CD4-positive, alpha-beta T cell treated with Interleukin-6 at 100 ng/mL for 8 hours (primary cell): ENCODE data around the gene IDH3B.

Experiments used
- DNase-seq: peaks from one replicate; pipeline ENCODE4 v3.0.0-alpha.2; 2020; ENCODE audit warnings: mixed read lengths, low spot score

Gene IDH3B

DNA sequence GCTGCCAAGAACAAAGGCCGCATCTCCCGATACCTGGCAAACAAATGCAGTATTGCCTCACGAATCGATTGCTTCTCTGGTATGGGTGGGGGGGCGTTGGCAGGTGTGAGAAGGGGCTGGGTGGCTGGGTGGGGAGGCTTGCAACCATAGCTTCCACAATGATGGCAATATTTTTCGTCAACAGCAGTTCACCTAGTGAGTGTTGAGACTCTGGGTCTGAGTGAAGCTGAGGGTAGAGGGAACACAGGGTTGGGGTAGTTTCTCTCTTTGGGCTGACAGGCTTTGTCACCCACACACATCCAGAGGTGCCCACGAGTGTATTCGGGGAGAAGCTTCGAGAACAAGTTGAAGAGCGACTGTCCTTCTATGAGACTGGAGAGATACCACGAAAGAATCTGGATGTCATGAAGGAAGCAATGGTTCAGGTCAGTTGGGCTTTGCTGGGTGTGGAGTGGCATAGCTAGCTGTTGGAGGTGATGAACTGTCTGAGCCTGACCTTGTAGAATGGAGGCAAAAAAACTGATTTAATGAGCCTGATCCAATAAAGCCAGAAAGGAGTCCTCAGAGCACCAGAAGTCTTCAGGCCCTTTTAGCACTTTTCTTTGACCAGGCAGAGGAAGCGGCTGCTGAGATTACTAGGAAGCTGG lies 7.4 kb downstream of the IDH3B start:
- DNase-seq: no peak

DNA sequence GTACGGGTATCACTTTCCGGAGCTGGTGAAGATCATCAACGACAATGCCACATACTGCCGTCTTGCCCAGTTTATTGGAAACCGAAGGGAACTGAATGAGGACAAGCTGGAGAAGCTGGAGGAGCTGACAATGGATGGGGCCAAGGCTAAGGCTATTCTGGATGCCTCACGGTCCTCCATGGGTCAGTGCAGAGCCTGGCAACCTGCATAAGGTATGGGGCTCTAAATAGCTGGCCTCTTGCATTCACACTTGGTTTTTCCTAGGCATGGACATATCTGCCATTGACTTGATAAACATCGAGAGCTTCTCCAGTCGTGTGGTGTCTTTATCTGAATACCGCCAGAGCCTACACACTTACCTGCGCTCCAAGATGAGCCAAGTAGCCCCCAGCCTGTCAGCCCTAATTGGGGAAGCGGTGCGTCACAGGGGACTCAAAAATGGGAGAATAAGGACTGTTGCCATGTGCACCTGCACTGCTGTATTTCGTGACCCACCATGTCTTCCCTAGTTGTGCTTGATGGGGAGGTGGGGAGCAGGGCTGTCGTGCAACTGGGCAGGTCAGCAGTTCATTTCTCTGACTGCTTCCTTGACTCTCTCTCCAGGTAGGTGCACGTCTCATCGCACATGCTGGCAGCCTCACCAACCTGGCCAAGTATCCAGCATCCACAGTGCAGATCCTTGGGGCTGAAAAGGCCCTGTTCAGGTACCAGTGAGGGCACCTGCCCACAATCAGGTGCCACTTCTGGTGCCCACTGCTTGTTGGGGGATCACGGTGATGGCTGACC lies 8.5 kb downstream of the IDH3B start:
- no peak for DNase-seq

DNA sequence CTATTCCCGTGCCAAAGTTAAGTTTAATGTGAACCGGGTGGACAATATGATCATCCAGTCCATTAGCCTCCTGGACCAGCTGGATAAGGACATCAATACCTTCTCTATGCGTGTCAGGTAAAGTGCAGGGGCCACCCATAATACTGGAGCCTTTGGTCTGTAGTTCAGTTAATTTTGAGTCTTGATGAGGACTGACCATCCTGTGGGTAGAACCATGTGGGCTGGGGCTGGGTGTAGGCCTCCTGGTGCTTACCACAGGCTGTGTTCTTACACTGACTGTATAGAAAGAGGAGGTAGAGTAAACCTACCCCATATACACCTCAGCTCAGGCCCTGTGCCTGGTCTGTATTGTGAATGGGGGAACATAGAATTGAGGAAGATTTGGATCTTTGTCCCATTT lies 9.2 kb downstream of the IDH3B start:
- no peak for DNase-seq

DNA sequence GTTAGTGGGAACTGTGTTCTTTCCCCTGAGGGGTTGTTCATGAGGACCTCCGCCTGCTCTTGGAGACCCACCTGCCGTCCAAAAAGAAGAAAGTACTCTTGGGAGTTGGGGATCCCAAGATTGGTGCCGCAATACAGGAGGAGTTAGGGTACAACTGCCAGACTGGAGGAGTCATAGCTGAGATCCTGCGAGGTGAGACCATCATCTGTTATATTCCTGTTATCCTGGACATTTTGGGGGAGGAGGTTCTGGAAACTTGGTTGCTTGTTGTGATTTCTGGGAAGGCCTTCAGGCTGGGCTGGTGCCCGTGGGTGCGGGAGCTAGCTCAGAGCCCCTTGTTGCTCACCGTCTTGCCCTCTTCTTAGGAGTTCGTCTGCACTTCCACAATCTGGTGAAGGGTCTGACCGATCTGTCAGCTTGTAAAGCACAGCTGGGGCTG lies 9.6 kb downstream of the IDH3B start:
- no peak for DNase-seq

DNA sequence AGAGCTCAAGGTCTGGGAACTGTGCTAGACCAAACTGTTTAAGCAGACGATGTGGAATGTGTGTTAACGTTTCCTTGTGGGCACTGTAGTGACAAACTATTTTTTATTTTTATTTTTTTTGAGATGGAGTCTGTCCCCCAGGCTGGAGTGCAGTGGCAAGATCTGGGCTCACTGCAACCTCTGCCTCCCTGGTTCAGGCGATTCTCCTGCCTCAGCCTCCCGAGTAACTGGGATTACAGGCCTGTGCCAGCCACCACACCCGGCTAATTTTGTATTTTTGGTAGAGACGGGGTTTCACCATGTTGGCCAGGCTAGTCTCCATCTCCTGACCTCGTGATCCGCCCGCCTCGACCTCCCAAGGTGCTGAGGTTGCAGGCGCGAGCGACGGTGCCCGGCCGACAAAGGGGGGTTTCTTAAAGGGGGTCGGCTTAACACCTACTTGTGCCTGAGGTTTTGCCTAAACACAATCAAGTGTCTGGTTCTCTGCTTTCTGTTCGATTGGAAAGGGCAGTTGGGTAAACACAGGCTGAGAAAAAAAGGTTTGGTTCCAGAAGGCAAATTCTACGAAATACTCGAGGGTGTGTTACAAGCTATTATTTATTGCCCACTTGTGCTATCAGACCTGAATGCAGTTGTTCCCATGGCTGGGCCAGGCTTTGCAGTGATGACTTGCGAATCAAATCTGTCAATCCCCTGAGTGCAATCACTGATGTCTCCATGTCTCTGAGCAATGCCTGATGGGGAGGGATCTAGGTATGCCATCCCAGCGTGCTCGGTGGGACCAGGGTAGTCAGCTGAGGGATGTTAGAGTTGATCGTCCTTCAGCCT lies 10.2 kb downstream of the IDH3B start:
- DNase-seq: no peak

DNA sequence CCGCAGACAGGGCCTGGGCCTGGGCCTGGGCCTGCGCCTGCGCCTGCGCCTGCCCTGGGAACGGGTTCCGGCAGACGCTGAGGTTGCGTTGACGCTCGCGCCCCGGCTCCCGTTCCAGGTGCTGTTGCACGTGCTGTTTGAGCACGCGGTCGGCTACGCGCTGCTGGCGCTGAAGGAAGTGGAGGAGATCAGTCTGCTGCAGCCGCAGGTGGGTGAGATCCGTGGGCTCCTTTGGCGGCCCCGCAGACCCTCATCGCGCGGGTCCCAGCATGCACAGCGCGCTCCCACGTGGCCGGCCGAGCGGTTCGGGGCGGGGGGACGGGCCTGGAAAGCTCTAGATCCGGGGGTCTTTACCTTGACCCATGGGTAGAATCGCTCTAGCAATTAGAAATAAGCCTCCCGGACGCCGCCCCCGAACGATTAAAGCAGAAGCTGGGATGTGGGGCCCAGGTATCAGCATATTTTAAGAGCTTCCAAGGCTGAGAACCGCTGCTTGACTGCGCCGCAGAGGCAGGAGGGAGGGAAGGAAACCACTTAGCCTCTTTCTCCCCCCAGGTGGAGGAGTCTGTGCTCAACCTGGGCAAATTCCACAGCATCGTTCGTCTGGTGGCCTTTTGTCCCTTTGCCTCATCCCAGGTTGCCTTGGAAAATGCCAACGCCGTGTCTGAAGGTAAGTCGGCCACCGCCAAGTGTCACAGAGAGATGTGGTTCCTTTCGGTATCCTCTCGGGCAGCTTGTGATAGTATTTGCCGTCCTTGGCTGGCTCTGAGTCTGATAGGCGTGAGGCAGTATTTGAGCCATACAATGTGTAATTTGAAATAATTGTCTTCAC lies 11.1 kb downstream of the IDH3B start:
- DNase-seq: peak; percentile 15

DNA sequence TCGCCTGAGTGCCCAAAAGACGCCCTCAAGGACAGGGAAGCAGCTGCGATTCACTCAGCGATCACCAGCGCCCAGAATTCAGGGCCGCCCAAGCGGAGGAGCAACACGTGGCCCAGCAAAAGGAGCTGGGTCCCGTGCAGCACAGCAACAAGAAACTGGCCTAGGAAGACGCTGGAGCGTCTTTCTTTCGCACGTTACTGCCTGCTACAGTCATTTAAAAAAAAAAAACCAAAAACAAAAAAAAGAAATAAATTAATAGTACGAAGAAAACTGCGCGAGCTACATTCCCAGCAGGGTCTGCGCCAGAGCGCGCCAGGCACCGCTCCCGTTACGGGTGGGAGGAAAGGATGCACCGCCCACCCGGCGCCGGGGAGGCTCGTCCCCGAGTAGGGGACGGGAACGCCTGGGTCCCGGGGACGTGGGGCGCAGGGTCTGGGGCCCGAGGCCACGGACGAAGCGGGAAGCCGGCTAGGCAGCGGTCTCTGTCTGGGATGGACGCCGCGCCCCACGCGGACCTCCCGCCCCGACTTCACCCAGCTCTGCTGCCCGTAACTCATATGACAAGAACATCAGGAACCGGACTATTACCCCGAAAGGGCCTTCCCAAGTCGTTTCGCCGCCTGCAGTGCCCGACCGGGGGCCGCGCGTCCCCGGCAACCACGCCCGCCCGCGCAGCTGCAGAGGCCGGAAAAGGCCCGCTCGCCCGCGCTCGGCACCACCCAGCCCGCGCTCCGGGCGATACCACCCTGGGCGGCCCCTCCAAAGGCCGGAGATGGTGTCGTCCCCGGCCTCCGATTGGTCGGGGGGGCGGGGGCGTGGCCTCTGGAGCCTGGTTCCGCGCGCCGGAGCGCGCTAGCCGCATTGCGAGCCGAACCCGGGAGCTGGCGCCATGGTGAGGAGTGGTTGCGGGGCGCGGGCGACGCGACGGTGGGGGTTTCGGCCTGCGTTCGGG lies 12.0 kb downstream of the IDH3B start, which contains the start of gene NOP56:
NOP56 (plus strand) TSS at position 861 of the 952 bp plus-strand sequence; CDS start at position 890, 29 bp downstream.
- peak; percentile 93 for DNase-seq

DNA sequence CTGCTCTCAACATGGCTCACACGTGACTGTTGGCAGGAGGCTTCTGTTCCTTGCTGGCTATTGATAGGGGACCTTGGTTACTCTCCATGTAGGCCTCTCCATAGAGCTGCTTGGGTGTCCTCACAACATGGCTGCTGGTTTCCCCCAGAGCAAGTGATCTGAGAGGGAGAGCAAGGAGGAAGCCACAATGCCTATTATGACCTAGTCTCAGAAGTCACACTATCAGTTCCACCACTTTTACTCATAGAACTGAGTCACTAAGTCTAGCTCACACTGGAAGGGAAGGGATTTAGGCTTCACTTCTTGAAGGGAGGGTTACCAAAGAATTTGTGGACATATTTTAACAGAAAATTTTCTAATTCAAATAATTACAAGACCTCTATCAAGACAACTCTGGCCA lies 20.3 kb downstream of the IDH3B start:
- DNase-seq: no peak

DNA sequence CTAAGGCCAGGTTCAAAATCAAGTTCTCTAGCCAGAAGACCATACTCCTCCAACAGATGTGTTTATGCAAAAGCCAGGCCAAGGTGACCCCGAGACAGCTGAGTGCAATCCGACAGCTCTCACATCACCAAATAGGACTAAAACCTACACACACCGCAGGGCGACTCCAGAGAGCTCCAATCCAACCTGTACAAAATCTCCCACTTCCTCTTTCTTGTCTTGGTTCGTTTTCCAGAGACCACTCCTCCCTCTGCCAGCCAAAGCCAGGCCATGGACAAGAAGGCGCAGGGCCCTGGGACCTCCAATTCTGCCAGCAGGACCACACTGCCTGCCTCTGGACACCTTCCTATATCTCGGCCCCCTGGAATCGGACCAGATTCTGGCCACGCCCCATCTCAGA lies 23.1 kb downstream of the IDH3B start:
- no peak for DNase-seq

DNA sequence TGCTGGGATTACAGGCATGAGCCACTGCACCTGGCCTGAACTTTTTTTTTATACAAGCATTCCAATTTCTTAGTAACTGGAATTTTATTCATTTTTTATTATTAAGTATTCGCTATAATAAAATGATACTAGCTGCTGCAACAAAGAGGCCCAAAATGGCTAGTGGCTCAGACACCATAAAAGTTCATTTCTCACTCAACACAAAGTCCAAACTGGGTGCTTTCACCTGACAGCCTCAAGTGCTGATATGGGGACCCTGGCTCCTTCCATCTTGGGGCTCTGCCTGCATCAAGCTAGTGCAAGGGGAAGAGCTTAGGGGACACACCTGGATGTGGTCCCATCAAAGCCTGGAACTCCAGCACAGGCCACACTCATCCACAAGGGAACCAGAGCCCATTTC lies 23.8 kb downstream of the IDH3B start:
- DNase-seq: no peak

DNA sequence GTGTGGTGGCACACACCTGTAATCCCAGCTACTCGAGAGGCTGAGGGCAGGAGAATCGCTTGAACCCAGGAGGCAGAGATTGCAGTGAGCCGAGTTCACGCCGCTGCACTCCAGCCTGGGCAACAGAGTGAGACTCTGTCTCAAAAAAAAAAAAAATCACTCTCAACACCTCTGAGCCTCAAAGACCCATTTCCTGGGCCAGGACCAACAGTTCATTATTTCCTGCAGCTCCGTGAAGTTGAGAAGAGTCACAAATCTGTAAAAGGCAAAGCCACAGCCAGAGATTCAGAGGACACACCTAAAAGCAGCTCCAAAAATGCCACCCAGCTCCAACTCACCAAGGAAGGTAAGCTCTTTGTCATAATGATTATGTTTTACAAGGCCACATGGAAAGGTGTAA lies 26.8 kb downstream of the IDH3B start:
- no peak for DNase-seq

DNA sequence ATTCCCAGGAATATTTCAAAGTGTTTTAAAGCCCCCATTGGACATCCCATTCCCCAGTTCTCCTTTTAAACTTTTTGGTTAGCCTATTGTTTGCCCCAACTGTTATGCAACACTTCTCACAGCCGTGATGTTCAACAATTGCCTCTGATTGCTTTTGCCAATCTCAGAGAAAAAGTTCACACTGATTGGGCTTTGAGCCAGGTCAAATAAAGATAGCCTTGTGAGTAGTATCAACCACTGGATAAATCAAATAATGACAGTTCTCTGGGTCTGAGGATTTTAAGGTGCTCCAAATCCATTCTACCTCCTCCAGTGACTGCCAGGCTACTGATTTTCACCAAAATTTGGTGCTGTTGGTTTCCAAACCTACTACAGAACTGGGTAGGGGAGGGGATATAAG lies 30.6 kb downstream of the IDH3B start:
- no peak for DNase-seq

DNA sequence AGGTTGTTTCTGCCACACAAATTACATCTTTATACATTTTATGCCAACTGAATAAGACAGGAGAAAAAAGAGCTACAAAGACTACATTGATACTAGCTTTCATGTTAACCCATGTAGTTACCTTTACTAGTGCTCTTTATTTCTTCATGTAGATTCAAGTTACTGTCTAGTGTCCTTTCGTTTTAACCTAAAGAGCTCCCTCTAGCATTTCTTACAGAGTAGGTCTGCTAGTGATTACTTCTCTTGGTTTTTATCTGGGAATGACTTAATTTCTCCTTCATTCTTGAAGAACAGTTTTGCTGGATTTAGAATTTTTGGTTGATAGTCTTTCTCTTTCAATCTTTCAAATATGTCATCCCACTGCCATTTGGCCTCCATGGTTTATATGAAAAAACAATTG lies 32.8 kb downstream of the IDH3B start:
- no peak for DNase-seq

DNA sequence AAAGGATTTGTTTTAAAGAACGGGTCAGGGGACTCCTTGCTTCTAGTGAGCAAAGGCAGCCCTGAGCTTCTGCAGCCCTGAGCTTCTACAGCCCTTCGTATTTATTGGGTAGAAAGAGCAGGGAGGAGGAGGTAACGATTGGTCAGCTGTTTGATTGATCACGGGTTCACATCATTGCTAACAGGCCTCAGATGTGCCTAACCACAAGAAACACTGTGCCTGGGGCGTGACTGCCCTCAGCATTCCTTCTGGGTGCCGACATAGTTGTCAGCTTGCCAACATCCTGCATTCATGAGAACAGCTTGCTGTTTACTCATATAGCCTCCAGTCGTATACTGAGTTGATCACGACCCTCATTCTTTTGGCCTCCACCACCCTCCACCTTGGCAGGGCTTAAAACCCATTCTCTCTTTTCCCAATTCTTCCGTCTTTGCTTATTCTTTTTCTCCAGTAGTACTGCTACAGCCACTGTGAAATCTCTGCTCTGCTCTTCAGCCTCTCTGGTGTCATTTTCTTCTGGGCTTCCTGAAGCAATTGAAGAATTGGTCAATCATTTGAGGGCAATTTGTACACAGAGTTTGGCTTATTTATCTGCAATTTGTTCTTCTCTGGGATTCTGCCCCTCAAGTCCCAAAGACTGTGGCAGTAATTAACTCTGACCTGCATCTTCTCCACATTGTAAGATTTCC lies 37.0 kb downstream of the IDH3B start:
- no peak for DNase-seq

DNA sequence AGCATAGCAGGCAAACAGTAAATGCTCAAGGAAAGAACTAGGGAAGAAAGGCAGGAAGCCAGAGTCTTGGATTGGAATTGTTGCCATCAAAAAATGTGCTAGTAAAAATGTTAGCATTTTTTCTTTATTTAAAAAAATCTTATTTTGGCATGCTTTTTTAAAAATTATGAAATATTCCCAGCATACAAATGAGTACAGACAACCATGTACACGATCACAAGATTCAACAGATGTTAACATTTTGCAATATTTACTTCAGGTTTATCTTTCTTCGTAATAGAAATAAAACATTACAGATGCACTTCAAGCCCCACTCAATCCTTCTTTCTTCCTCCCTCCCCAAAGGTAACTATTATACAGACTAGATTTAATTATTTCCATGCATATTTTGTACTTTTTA lies 39.0 kb downstream of the IDH3B start:
- DNase-seq: no peak

DNA sequence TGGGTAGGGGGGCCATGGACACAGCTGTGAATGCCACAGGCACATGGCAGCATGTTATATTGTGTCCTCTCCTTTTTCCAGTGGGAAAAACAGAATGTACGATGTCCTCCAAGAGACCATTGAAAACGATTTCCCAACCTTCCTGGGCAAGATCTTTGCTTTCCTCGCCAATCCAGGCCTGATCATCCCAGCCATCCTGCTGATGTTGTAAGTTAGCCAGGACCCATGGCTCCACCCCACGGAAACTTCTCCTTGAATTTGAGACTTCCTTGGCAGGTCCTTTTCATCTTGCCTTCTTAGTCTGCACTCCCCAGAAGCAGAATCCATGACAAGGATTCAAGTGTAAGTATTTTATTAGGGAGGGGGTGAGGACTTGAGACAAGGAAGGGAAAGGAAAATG lies 39.8 kb downstream of the IDH3B start:
- no peak for DNase-seq

DNA sequence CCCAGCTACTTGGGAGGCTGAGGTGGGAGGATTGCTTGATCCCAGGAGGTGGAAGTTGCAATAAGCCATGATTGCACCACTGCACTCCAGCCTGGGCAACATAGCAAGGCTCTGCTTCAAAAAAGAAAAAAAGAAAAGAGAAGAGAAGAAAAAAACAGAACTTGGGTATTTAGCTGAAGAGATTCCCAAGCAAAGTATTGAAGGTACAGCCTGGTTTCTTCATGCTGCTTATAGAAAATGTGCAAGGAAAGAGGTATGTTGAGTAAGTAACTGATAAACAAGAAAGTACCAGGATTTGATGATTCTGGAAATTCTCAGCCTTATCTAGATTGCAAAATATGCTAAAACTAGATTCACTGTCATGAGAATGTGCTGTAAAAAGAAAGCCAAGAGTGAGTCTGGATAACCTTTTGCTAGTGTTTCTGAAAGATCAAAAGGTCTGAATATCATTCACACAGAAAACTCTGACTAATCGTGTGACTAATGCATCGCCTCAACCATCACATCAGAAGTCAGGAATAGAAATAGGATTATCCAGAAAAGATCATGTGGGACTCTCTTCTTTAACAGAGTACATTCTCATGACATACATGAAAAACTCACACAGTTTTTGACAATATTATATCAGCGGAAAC lies 43.9 kb downstream of the IDH3B start:
- no peak for DNase-seq

DNA sequence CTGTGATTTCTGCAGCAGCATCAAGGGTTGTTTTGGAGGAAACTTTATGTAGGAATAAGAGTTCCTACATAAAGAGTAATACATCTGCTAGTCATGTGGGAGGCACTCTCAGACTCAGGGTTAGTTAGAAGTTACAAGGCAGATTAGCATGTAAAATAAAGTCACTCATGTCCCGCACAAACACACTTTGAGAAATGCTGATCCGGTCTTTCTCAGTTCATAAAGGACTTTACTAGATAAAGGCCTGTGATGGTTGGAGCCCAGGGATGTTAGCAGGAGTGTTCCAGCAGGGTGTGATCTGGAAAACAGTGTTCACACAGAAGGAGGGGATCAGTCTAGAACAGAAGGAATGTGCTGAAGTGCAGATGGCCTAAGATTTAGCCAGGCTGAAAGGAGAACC lies 44.7 kb downstream of the IDH3B start:
- DNase-seq: no peak

DNA sequence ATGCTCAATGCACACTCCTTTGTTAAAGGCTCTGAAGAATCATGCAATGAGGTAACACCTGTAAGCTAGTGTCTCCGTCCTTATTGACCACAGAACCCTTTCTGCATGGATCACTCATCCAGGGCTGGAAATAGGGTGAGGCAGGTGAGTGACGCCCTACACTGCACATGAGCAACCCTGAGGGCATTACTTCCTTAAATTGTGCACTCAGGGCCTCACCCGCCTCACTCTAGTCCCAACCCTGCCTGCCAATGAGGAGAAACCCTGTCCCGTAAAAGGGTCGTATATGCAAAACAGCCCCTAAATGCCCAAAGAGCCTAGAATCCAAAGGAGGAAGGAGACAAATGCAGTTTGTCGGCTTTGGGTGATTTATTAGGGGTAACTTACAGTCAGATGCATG lies 45.2 kb downstream of the IDH3B start:
- no peak for DNase-seq
